Right ventricle myocardium superior (tissue), 1 donor: Measurements from ENCODE around the gene FLYWCH1. TPM values are rescaled to one million over a fixed set of nuclear protein-coding genes. Genes with fewer than 3 reads are reported as not detected.

Experiments used
- ATAC-seq: fragments of 200-7000 bp; cut with Tn5 transposase; one replicate; pipeline ENCODE4 v1.9.1; 2020; ENCODE audit warnings: mild to moderate bottlenecking; ENCODE audit not compliant: poor library complexity
- DNase-seq: peaks from one replicate; pipeline ENCODE4 v3.0.0-alpha.2; 2020
- intact Hi-C: fragments of 100-400 bp; cut with DNase I; formaldehyde crosslinking; loops from one replicate; pipeline ENCODE4 v1.11.2; 2022
- total RNA-seq: library from RNA; stranded (reverse); fragmentation: NEBNext Ultra II Directional; extraction: Animal tissue kit (Norgen Biotek cat#: 25700); gene quantifications from one replicate; pipeline ENCODE4 v1.2.1, GENCODE V29; 2021
- donor health status: DM: no; HTN: yes; CAD: no; lungs with severe emphysema.

Gene FLYWCH1
- total RNA-seq, 1 donor from 2014 or later: 36.8 TPM

DNA sequence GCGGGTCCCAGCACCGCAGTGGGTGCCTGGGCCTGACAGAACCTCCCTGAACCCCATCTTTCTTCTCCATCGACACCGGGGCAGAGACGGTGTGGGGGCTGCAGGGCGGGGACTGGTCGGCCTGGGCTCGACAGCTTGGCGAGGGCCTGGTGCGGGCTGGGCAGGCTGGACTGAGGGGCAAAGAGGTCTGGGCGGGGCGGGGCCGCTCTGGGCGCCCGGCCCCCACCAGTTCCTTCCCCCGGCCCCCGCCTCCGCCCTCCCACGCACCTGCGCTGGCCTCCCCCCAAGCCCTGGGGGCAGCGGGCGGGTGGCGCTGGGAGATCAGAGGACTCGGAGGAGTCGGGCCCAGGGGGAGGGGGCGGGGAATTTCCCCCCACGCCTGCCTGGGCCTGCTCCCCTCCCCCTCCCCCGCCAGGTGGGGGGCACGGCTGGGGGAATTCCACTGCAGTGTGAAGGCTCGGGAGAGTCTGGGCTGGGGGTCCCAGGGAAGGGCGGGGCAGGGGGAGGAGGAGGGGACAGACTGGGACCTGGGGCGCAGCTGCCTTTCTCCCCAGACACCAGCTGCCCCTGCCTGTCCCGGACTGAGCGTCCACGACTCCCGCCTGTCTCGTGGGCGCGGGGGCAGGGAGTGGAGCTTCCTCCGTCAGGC, 51.5 kb downstream of the FLYWCH1 start:
- ATAC-seq (no peak), DNase-seq (no peak)
- intact Hi-C loops: no loop called here

DNA sequence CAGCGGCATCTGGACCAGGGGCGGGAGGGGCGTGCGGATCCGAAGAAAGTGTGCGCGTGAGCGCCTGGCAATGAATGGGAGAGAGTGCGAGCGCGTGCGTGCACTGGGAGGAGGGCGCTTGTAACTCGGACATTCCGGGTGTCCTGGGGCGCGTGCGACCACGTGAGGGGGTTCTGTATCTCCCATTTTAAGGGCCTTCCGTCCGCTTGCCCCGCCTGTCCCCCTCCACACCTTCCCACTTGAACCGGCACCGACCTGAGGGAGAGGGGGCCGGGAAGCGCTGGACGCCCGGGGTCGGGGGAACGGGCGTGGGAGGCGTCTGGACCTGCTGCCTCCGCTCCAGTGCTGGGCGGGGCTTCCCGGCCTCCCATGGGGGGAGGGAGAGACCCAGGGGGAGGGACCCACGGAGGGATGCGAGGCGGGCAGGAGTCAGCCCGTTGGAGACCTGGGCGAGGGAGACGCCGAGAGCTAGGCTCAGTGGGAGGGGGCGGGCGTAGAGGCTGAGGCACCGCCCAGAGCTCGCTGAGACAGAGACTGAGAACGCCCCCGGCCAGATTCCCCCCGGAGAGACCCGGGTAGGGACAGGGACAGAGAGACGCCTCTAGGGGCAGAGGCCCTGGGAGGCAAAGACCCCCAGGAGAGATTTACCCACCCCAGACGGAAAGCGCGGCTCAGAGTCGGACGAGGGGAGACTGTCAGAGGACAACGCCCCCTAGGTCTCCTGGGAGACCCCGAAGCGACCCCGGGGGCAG, 52.2 kb downstream of the FLYWCH1 start, which contains the start of gene KREMEN2:
Gene KREMEN2, plus strand, starts transcription at position 553 of the 752 bp plus-strand sequence. CDS start 246 bp downstream, outside the sequence.
- DNase-seq (no peak), ATAC-seq (no peak)
- intact Hi-C loops: no loop called here

DNA sequence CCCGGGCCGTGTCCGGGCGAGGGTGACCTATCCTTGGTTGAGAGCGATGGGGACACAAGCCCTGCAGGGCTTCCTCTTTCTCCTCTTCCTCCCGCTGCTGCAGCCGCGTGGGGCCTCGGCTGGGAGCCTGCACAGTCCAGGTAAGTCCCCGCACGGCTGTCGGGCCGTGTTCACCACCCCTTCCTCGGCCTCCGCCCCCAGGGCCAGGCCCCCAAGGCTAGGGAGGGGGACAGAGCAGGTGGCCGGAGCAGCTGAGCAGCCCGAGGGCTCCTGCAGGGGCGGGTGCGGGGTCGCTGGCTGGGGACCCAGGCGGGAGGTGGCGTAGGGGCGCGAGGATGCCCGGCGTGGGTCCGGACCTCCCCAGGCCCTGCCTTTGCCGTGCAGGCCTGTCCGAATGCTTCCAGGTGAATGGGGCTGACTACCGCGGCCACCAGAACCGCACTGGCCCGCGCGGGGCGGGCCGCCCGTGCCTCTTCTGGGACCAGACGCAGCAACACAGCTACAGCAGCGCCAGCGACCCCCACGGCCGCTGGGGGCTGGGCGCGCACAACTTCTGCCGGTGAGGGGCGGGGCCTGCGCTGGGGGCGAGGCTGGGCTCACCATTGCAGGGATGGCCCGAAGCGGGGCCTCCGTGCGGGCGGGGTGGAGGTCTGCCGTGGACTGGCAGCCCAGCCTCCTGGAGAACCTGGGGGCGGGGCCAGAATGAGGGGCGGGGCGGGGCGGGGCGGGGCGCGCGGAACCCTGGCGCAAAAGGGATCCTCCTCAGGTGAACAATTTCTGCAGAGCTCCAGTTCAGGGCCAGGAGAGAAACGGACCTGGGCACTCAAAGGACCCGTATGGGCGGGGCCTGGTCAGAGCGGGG, 53.0 kb downstream of the FLYWCH1 start:
- no peak for ATAC-seq
- DNase-seq: no peak
- intact Hi-C loops: no loop called here

DNA sequence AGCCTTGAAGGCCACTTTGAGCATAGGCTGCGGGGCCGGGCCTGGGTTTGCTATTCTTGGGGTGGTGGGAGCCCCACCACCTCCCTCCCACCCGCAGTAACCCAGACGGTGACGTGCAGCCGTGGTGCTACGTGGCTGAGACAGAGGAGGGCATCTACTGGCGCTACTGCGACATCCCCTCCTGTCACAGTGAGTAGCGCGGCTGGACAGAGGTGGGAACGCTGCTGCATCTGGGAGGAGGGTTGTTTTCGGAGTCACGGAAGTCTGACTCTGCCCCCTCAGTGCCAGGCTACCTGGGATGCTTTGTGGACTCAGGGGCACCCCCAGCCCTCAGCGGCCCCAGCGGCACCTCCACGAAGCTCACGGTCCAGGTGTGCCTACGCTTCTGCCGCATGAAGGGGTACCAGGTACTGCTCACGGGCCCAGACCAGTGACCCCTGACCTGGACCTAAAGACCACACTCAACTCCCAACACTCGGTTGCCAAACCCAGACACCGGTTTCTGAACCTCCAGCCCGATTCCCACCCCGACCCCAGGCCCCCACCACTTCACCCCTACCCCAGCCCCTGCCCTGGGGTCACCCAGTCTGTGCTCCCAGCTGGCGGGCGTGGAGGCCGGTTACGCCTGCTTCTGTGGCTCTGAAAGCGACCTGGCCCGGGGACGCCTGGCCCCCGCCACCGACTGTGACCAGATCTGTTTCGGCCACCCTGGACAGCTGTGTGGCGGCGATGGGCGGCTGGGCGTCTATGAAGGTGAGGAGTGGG, 54.5 kb downstream of the FLYWCH1 start:
- intact Hi-C loops: no loop called here
- DNase-seq: no peak
- no peak for ATAC-seq

DNA sequence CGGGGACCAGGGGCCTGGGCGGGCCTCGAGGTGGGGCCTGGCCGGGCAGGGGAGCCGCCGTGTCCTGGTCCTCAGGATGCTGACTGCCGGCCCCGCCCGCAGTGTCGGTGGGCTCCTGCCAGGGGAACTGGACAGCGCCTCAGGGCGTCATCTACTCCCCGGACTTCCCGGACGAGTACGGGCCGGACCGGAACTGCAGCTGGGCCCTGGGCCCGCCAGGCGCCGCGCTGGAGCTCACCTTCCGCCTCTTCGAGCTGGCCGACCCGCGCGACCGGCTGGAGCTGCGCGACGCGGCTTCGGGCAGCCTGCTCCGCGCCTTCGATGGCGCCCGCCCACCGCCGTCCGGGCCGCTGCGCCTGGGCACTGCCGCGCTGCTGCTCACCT, 55.1 kb downstream of the FLYWCH1 start:
- ATAC-seq: no peak
- intact Hi-C loops: no loop called here
- DNase-seq: no peak

DNA sequence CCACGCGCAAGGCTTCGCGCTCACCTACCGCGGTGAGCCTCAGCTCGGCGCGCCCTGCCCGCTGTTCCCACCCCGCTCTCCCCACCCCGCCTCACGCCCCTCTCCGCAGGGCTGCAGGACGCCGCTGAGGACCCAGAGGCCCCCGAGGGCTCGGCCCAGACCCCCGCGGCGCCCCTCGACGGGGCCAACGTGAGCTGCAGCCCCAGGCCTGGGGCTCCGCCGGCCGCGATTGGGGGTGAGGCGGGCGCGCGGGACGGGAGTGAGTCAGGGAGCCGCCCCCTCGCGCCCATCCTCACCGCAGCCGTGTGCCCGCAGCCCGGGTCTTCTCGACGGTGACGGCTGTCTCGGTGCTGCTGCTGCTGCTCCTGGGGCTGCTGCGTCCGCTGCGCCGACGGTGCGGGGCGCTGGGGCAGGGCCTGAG, 55.5 kb downstream of the FLYWCH1 start:
- DNase-seq (no peak), ATAC-seq (no peak)
- intact Hi-C loops: no loop called here

DNA sequence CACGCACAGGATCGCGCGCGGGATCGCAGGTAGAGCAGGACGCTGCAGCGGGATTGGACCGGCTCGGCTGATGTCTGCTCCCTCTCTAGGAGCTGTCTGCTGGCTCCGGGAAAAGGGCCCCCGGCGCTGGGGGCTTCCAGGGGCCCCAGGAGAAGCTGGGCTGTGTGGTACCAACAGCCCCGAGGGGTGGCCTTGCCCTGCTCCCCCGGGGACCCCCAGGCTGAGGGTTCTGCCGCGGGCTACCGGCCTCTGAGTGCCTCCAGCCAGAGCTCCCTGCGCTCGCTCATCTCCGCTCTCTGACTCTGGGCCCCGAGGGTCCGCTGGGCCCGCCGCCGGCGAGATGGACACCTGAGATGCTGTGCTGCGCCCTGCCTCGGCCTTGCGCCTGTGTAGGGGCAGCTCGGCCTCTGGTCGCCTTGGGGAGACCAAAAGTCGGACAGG, 56.0 kb downstream of the FLYWCH1 start:
- no peak for ATAC-seq
- no peak for DNase-seq
- intact Hi-C loops: no loop called here

DNA sequence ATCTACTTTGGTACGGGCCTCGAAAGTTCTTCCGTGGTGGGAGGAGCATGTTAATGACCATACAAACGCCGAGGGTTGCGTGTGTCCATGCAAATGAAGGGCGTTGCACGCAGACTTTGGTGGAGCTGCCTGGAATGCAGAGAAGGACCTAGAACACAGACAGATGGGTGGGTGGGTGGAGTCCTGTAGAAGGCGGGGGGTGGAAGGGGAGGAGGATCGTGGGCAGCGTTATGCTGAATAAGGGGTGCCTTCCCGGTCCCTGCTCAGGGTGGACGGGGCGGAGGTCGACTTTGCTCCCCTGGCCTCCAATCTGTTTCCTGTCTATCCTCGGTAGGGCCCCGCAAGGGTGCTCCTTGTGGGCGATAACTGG, 56.6 kb downstream of the FLYWCH1 start:
- intact Hi-C loops: no loop called here
- ATAC-seq (no peak), DNase-seq (no peak)

DNA sequence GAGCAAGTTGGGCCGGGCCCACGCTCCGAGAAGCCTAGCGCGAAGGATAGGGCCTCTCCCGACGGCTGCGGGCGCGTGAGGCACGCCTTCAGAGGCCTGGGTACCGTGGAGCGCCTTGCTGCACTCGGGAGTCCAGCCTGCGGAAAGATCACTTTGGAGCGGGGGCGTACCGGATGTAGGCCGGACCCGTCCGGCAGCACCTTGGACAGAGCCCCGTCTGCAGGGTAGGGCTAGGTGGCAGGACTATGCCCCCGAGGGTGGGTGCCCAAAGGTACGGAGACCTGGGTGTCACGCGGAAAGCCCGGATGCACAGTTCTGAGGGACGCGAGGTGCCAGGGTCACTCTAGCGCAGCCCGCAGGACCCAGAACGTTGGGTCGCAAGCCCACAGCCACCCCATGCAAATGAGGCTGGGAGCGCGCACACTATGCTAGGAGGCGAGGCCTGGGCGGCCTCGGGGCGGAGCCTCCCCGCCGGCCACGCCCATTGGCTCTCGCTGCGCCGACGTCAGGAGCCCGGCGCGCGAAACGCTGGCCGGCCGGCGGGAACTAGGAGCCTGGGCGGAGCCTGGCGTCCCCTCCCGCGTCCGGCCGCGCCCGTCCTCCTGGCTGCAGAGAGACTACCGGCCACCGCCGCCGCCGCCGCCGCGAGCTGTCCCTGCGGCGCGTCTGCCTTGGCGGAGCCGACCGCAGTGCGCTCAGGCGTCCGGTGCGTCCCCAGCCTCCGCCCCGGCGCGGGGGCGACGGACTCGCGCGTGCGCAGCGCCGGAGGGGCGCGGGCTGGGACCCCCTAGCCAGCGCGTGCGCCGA, 57.2 kb downstream of the FLYWCH1 start, which contains the start of gene PAQR4:
Gene PAQR4, plus strand, starts transcription at position 611 of the 807 bp plus-strand sequence. CDS start 327 bp downstream, outside the sequence.
- ATAC-seq (peak; percentile 96), DNase-seq (peak; percentile 93)
- intact Hi-C loops: no loop called here

DNA sequence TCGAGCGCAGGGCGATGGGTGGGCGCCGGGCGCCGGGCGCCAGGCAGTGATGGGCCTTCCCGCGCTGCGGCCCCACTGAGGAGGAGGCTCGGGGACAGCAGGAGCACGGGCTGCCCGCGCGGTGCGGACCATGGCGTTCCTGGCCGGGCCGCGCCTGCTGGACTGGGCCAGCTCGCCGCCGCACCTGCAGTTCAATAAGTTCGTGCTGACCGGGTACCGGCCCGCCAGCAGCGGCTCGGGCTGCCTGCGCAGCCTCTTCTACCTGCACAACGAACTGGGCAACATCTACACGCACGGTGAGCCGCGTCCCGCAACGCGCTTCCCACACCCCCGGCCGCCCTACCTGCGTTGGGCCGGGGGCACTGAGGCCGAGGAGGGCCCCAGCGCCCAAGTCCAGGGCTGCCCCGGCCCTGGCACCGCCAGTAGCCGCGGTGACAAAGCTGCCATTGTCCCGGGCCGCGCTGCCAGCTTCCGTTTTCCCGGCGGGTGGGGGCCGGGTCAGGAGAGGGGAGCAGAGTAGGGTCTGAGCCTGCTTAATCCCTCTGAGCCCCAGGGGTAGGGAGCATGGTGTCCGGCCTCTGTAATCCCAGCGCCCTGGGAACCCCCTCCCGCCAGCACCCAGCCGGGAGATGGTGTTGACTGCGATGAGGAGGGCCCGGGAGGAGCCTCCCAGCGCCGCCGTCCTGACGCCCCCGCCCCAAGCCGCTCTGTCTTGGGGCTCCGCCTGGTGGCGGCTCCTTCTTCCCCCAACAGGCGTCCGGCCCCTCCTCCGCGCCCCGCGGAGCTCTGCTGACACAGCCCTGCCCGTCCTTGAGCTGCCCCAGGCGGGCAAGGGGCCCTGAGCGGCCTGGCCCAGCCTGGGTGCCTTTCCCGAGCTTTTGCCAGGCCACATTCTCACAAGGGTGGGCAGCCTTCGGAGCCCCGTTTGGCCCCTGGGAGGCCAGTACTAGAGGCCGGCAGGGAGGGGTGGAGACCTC, 58.1 kb downstream of the FLYWCH1 start:
- peak; percentile 80 for DNase-seq
- intact Hi-C loops: no loop called here
- peak; percentile 49 for ATAC-seq

DNA sequence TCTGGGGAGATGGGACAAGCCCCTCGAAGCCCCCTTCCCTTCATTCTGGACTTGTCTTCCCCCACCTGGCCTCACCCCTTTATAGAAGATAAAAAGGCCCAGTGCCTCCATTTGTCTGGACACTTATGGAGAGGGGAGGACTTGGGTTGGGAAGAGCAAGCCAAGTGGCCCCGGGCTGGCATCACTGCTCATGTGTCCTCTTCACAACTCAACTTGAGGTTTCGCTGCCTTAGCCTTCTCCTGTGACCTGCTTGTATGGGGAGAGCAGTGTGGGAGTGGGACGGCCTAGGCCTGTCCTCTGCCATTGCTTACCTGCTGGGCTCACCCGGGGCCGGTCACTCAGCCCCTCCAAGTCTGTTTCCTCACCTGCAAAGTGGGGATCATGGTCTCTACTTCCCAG, 58.8 kb downstream of the FLYWCH1 start:
- intact Hi-C loops: no loop called here
- no peak for DNase-seq
- ATAC-seq: no peak

DNA sequence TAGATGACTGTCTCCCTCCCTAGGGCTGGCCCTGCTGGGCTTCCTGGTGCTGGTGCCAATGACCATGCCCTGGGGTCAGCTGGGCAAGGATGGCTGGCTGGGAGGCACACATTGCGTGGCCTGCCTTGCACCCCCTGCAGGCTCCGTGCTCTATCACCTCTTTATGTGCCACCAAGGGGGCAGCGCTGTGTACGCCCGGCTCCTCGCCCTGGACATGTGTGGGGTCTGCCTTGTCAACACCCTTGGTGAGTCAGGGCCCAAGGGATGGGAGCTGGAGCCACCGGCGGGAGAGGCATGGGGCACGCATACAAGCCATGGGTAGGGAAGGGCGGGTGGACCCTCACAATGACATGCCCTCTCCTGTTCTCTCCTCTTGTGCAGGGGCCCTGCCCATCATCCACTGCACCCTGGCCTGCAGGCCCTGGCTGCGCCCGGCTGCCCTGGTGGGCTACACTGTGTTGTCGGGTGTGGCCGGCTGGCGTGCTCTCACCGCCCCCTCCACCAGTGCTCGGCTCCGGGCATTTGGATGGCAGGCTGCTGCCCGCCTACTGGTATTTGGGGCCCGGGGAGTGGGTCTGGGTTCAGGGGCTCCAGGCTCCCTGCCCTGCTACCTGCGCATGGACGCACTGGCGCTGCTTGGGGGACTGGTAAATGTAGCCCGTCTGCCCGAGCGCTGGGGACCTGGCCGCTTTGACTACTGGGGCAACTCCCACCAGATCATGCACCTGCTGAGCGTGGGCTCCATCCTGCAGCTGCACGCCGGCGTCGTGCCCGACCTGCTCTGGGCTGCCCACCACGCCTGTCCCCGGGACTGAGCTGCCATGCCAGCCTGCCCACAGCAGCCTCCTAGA, 59.6 kb downstream of the FLYWCH1 start:
- intact Hi-C loops: no loop called here
- ATAC-seq (no peak), DNase-seq (no peak)

DNA sequence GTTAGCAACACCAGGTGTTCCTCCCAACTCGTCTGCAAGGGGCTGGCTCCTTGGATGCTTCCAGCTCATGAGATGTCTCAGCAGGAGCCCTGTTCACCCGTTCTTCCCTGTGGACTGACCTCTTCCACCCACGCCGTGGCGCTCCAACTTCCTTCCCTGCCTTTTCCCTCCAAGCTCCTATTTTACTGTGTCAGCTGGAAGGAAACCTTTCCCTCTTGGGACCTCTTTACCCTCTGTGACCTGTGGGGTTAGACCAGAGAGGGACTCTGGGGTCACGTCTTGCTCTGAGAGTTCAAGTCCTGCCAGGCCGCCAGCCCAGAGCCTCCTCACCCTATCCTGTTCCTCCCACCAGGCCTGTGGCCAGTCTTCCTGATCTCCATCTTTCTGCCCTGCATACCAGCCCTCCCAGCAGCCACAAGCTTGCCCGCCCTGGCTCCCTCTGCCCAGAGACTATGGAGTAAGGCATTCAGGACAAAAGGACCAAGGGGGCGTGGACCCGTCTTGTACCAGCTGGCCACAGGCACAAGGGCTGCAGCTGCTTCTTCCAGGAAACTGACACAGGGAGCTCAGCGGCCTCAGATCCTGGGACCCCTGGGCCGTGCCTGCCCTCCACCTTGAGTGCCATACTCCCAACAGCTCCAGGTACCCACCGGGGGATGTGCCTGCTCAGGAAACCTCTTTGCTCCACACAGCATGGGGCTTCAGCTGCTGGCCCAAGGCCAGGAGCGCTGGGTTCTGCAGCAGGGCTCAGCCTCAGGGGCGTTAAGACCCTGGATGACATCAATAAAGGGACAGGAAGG, 60.5 kb downstream of the FLYWCH1 start:
- ATAC-seq: no peak
- intact Hi-C loops: no loop called here

DNA sequence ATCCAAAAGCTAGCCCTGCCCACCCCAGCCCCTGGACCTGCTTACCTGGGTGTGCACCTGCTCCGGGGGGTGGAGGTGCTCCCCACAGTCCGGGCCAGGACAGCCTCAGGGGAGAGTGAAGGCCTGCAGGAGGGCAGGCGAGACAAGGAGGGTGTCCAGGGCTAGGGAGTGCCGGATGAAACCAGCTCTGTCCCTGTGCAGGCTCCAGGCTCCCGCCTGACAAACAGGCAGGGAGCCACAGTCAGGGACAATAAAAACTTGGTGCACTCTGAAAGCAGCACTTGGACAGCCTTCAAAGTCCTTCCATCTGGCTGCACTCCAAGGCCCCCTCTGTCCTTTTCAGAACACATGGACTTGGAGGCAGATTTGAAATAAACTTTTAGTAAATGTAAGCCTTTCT, 61.4 kb downstream of the FLYWCH1 start:
- ATAC-seq: no peak
- intact Hi-C loops: no loop called here

More for the DNA sequence above, 60.5 kb downstream of the FLYWCH1 start:
- no peak for DNase-seq

More for the DNA sequence above, 61.4 kb downstream of the FLYWCH1 start:
- no peak for DNase-seq
